Naive thymus-derived CD8-positive, alpha-beta T cell (primary cell): Measurements from ENCODE around the gene HOXA3. TPM values are rescaled to one million over a fixed set of nuclear protein-coding genes. Genes with fewer than 3 reads are reported as not detected.
A peak's percentile ranks its signal among the peaks of the same experiment; 100 is the strongest.

Source experiments
- ATAC-seq, 2 donors: fragments of 150-1000 bp; cut with Tn5 transposase in 1 of 2; sonication (Bioruptor Pico), chemical (Tn5 transposase) in 1 of 2; 1 replicate in 1 of 2; 2 replicates in 1 of 2; pipeline ENCODE4 v1.10.0; 2021; ENCODE audit warnings: mild to moderate bottlenecking in 2 of 2, moderate library complexity in 2 of 2
- POLR2A ChIA-PET: fragments of 350-600 bp; sonication (Branson Sonifier 250); formaldehyde crosslinking; loops from one replicate; lab custom pipeline; 2021; ENCODE audit warnings: antibody characterized with exemption; lab: Charles Lee
- DNase-seq, 10 donors: peaks; one replicate each; pipeline versions ENCODE4 v3.0.0 to v3.0.0-alpha.2; 2020 to 2022
- H3K27ac Mint-ChIP-seq, 10 donors: one replicate each; pipeline ENCODE4 v1.8.0; 2020 to 2022; ENCODE audit warnings: mild to moderate bottlenecking in 10 of 10, mixed read lengths in 10 of 10, moderate library complexity in 4 of 10, inconsistent platforms in 1 of 10
- H3K27me3 Mint-ChIP-seq, 5 donors: one replicate each; pipeline ENCODE4 v1.8.0; 2021 to 2022; ENCODE audit warnings: mixed read lengths in 5 of 5
- H3K36me3 Mint-ChIP-seq, 3 donors: one replicate each; pipeline ENCODE4 v1.8.0; 2020 to 2022; ENCODE audit warnings: mixed read lengths in 3 of 3, mild to moderate bottlenecking in 2 of 3, inconsistent platforms in 1 of 3
- H3K4me1 Mint-ChIP-seq, 4 donors: one replicate each; pipeline ENCODE4 v1.8.0; 2021 to 2022; ENCODE audit warnings: mixed read lengths in 4 of 4
- H3K4me3 Mint-ChIP-seq, 10 donors: one replicate each; pipeline ENCODE4 v1.8.0; 2020 to 2022; ENCODE audit warnings: mild to moderate bottlenecking in 10 of 10, mixed read lengths in 10 of 10, moderate library complexity in 6 of 10, inconsistent platforms in 1 of 10
- H3K9me3 Mint-ChIP-seq, 9 donors: one replicate each; pipeline ENCODE4 v1.8.0; 2020 to 2022; ENCODE audit warnings: mixed read lengths in 9 of 9, mild to moderate bottlenecking in 3 of 9, inconsistent platforms in 1 of 9, moderate library complexity in 1 of 9
- polyA plus RNA-seq, 3 donors: library from polyadenylated mRNA; unstranded; fragments of 300-500 nt; fragmentation: Illumina TruSeq; gene quantifications; one replicate each; pipeline ENCODE4 v1.2.3, GENCODE V29; 2021
- total RNA-seq, 8 experiments: library from RNA in 2 of 8; stranded (reverse) in 2 of 8; gene quantifications; one replicate each; pipeline ENCODE4 v1.2.3 and lab custom pipeline; 2021 to 2026

Gene HOXA3
- total and polyA plus RNA-seq, 5 experiments from 2014 or later = not detected

DNA sequence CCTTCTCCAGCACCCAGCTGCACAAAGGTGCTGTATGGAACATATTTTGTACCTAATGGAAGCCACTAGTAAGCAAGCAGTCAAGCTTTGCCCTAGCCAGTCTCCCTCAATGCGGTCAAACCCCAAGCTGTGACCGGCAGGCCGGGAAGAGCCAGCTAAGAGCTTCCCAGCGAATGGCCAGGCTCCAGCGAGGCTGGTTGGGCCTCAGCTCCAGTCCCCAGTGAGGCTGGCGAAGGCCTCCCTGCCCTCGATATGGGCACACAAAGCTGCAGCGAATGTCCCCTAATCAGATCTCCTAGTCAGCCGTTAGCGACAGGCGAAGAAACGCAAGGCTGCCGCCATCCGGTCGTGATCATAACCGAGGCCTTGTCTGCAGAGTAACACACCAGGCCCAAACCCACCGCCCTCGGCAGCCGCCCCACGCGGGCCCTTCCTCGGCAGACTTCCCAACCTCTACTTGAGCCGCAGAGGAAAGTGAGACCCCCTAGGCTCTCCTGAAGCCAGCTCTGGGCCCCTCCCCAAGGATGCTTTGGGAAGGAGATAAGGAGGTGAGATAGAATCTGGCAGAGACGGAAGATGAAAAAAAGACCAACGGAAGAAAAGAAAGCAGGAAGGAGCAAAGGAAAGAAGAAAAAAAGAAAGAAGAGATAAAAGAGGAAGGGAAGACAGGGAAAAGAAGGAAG is 16.0 kb upstream of the HOXA3 start:
- peak overlapping the region in 6 of 10 donors; percentile 5 to 96 (median 52) for H3K27ac Mint-ChIP-seq
- H3K4me3 Mint-ChIP-seq = peak overlapping the region; percentile 22 to 80 (median 56)
- DNase-seq (peak in 2 of 10 donors; percentile 52 to 68), ATAC-seq (peak in 1 of 2 donors; percentile 23)
- H3K9me3 Mint-ChIP-seq = peaks cover 0 to 8% (median 0%) of the 10 kb centered on the region in 9 donors
- peaks cover 0 to 7% (median 4%) of the 10 kb centered on the region in 3 donors for H3K36me3 Mint-ChIP-seq
- peaks cover 41 to 89% (median 64%) of the 10 kb centered on the region in 5 donors for H3K27me3 Mint-ChIP-seq
- POLR2A ChIA-PET = interaction anchor here (0.8 to 1.2 kb wide), 2 partner anchors 16 to 18 kb away, joined by 3 to 4 read pairs; no protein-coding TSS in a partner anchor
- peaks cover 24 to 72% (median 51%) of the 10 kb centered on the region in 4 donors for H3K4me1 Mint-ChIP-seq

DNA sequence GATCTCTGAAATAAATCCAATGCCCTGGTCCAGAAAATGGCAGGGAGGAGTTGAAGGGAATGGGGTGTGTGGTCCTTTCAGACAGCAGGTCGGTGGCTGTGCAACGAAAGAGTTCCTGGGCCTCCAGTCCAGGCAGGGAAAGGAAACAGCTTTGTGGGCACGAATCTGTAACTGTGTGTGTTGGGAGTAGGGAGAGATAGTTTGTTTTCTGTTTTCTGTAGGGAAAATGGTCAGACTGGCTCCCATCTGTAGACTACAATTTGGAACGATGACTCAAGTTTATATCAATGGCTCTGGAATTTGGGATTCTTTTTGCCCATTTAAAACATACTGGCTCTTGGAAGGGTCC is 15.5 kb upstream of the HOXA3 start:
- POLR2A ChIA-PET = interaction anchor here (0.8 to 1.2 kb wide), 2 partner anchors 16 to 18 kb away, joined by 3 to 4 read pairs; no protein-coding TSS in a partner anchor
- Mint-ChIP-seq H3K36me3 (peaks cover 0 to 7% (median 4%) of the 10 kb centered on the region in 3 donors), H3K4me1 (peaks cover 24 to 72% (median 51%) of the 10 kb centered on the region in 4 donors), H3K4me3 (peak overlapping the region in 4 of 10 donors; percentile 37 to 65 (median 52)), H3K27me3 (peaks cover 45 to 95% (median 69%) of the 10 kb centered on the region in 5 donors), H3K27ac (peak overlapping the region in 3 of 10 donors; percentile 13 to 96 (median 91)), H3K9me3 (peaks cover 0 to 8% (median 0%) of the 10 kb centered on the region in 9 donors)
- DNase-seq (peak in 1 of 10 donors; percentile 6), ATAC-seq (no peak)

DNA sequence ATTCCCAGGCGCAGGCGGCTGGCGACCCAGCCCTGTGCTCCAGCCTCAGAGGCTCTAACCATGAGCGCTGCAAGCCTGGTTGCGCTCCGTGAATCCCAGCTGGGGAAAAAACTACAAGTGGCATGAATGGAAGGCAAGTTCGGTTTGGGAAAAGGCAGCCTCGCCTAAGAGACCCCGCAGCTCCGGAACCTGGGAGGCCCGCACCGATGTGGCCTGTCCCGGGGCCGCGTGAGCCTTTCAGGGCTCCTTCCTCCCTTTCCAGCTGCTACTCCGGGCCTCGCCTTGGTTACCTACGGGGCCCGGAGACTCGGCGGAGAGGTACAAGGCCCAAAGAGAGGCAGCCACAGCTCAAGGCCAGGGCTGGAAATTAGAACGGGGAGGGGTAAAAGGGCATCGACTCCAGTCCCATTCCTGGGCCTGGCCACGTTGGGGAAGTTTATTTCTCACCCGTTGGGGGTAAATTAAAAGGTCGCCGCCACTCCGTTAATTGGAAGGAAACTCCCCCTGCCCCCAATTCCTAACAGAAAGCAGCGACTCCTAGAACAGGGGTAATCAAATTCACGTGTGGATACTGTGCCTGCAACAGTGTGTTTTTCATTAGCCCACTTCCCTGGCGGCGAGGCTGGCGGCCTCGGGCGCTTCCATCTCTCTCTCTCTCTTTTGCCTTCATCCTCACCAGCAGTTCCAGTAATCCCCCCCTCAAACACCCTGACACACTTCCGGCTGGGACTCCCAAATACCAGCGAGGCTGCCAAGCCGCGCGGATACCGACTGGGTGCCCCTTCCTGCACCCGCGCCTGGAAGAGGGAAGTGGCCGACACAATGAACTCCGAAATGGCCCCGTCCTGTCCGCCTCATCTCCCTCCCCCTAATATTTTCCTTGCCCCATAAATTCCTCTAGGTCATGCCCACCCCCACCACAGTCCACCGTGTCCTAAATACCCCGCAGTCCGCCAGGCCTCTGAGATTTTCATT is 14.4 kb upstream of the HOXA3 start:
- Mint-ChIP-seq H3K4me3 (peak overlapping the region in 9 of 10 donors; percentile 26 to 76 (median 52)), H3K4me1 (peaks cover 18 to 64% (median 44%) of the 10 kb centered on the region in 4 donors), H3K27me3 (peaks cover 42 to 95% (median 71%) of the 10 kb centered on the region in 5 donors), H3K9me3 (peaks cover 0 to 8% (median 0%) of the 10 kb centered on the region in 9 donors), H3K36me3 (peaks cover 0 to 2% (median 1%) of the 10 kb centered on the region in 3 donors), H3K27ac (peak overlapping the region in 4 of 10 donors; percentile 7 to 88 (median 81))
- no peak for ATAC-seq
- DNase-seq = no peak
- POLR2A ChIA-PET = no interaction called here

DNA sequence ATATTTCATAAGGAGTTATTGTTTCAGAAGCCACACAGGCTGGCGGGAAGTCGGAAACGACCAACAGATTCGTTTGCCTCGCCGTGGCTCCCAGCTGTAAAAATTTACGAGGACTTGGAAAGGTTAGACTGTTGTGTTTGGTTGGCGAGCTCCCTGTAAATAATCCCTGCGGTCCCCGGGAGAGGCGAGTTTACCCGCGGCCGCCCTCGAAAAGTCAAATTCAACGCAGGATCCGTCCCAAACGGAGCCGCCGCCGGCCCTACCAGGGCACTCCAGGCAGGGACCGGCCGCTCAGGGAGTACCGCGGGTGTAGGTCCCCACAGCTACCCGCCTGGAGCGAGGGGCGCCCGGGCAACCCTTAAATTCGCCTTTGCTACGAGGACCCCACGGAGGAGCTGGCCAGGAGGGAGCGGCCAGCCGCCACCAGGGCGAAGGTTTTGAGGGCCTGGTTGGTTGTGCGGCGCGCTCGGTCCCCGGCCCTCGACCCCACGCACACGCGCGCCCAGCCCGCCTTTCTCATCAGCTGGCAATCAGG is 13.7 kb upstream of the HOXA3 start:
- H3K27ac Mint-ChIP-seq = peak overlapping the region in 3 of 10 donors; percentile 81 to 91 (median 88)
- no peak for ATAC-seq
- H3K4me3 Mint-ChIP-seq = peak overlapping the region in 8 of 10 donors; percentile 43 to 81 (median 71)
- peaks cover 0 to 8% (median 0%) of the 10 kb centered on the region in 9 donors for H3K9me3 Mint-ChIP-seq
- peak in 1 of 10 donors; percentile 54 for DNase-seq
- H3K27me3 Mint-ChIP-seq = peaks cover 39 to 89% (median 65%) of the 10 kb centered on the region in 5 donors
- peaks cover 0 to 2% (median 0%) of the 10 kb centered on the region in 3 donors for H3K36me3 Mint-ChIP-seq
- H3K4me1 Mint-ChIP-seq = peaks cover 17 to 60% (median 41%) of the 10 kb centered on the region in 4 donors
- POLR2A ChIA-PET = interaction anchor here (0.5 kb wide), 1 partner anchor 45 kb away, joined by 3 read pairs; no protein-coding TSS in a partner anchor

DNA sequence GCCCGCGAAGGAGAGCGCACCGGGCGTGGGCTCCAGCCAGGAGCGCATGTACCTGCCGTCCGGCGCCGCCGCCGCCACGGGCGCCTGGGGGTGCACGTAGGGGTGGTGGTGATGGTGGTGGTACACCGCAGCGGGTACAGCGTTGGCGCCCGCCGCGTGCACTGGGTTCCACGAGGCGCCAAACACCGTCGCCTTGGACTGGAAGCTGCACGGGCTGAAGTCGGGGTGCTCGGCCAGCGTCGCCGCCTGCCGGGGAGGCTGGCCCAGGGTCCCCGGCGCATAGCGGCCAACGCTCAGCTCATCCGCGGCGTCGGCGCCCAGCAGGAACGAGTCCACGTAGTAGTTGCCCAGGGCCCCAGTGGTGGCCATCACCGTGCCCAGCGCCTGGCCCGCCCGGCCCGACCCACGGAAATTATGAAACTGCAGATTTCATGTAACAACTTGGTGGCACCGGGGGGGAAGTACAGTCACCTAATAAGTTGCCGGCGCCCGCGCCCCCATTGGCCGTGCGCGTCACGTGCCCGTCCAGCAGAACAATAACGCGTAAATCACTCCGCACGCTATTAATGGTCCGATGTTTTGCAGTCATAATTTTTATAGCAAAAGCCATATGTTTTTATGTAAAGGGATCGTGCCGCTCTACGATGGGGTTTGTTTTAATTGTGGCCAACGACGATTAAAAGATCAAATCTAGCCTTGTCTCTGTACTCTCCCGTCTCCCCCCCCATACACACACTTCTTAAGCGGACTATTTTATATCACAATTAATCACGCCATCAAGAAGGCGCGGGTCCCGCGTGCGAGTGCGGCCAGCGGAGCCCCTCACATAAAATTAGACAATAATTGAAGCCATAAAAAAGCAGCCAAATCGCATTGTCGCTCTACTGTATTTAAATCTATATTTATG is 13.0 kb upstream of the HOXA3 start, which contains the start of gene HOXA9:
TSS of gene HOXA9 (minus strand) at position 449 of the 907 bp plus-strand sequence. CDS start at position 369, 80 bp downstream.
- ATAC-seq = no peak
- peaks cover 36 to 82% (median 61%) of the 10 kb centered on the region in 5 donors for H3K27me3 Mint-ChIP-seq
- peaks cover 0 to 2% (median 0%) of the 10 kb centered on the region in 3 donors for H3K36me3 Mint-ChIP-seq
- POLR2A ChIA-PET = interaction anchor here (0.5 kb wide), 1 partner anchor 44 kb away, joined by 3 read pairs; no protein-coding TSS in a partner anchor
- H3K27ac Mint-ChIP-seq = peak within 1 kb of the TSS in 4 of 10 donors; percentile 7 to 91 (median 84)
- peaks cover 0 to 8% (median 0%) of the 10 kb centered on the region in 9 donors for H3K9me3 Mint-ChIP-seq
- peak within 1 kb of the TSS; percentile 46 to 81 (median 66) for H3K4me3 Mint-ChIP-seq
- peak in 1 of 10 donors; percentile 56 for DNase-seq
- peaks cover 18 to 63% (median 41%) of the 10 kb centered on the region in 4 donors for H3K4me1 Mint-ChIP-seq

DNA sequence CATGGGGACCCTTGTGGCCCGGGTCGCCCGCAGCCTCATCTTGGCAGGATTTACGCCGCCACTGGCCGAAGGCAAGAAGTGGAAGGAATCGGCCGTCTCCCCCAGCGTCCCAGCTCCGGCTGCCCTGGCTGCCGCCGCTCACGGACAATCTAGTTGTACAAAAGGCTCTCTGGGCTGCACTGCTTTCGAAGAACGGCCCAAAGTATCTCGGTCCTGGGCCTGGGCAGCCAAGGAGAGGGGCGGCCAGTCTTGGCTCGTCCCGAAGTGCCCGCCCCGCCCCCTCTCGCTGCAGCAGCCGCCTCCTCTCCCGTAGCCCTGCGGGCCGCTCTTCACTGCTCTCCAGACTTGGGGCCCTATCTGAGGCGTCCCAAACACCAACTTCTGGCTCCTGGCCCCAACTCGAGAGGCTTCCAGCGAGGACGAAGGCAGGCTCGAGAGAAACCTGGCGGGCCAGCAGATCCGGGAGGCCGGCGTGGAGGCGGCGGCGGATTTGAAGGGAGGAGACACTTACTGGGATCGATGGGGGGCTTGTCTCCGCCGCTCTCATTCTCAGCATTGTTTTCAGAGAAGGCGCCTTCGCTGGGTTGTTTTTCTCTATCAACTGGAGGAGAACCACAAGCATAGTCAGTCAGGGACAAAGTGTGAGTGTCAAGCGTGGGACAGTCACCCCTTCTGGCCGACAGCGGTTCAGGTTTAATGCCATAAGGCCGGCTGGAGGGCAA is 12.1 kb upstream of the HOXA3 start:
- peak overlapping the region in 9 of 10 donors; percentile 9 to 56 (median 37) for H3K4me3 Mint-ChIP-seq
- peak overlapping the region in 2 of 10 donors; percentile 63 to 91 for H3K27ac Mint-ChIP-seq
- H3K9me3 Mint-ChIP-seq = peaks cover 0 to 8% (median 0%) of the 10 kb centered on the region in 9 donors
- ATAC-seq = no peak
- peaks cover 0 to 2% (median 0%) of the 10 kb centered on the region in 3 donors for H3K36me3 Mint-ChIP-seq
- POLR2A ChIA-PET = interaction anchor here (0.6 kb wide), 1 partner anchor 20 kb away, joined by 3 read pairs; the partner anchor contains the start of gene HOXA11
- peaks cover 41 to 84% (median 63%) of the 10 kb centered on the region in 5 donors for H3K27me3 Mint-ChIP-seq
- peaks cover 18 to 65% (median 43%) of the 10 kb centered on the region in 4 donors for H3K4me1 Mint-ChIP-seq
- peak in 1 of 10 donors; percentile 59 for DNase-seq

DNA sequence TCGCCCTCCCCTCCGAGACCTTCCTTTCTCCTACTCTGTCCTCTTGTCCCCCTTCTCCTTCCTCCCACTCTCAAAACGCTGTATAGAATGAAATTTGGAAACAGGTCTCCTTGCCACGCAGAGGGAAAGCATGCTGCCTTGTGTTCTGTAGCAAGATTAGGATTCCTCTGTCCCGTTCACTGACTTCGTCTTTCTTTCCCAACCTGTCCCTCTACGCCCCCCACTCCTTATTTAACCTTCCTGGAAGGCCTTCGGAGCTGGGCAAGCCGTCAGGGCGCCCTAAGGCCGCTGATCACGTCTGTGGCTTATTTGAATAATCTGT is 11.6 kb upstream of the HOXA3 start:
- Mint-ChIP-seq H3K4me3 (peak overlapping the region in 6 of 10 donors; percentile 3 to 48 (median 32)), H3K27ac (peak overlapping the region in 3 of 10 donors; percentile 5 to 63 (median 63)), H3K27me3 (peaks cover 42 to 86% (median 68%) of the 10 kb centered on the region in 5 donors), H3K9me3 (peaks cover 0 to 8% (median 0%) of the 10 kb centered on the region in 9 donors), H3K4me1 (peaks cover 17 to 61% (median 44%) of the 10 kb centered on the region in 4 donors), H3K36me3 (peaks cover 0 to 2% (median 0%) of the 10 kb centered on the region in 3 donors)
- ATAC-seq (no peak), DNase-seq (no peak)
- POLR2A ChIA-PET = interaction anchor here (0.6 kb wide), 1 partner anchor 21 kb away, joined by 3 read pairs; the partner anchor contains the start of gene HOXA11

DNA sequence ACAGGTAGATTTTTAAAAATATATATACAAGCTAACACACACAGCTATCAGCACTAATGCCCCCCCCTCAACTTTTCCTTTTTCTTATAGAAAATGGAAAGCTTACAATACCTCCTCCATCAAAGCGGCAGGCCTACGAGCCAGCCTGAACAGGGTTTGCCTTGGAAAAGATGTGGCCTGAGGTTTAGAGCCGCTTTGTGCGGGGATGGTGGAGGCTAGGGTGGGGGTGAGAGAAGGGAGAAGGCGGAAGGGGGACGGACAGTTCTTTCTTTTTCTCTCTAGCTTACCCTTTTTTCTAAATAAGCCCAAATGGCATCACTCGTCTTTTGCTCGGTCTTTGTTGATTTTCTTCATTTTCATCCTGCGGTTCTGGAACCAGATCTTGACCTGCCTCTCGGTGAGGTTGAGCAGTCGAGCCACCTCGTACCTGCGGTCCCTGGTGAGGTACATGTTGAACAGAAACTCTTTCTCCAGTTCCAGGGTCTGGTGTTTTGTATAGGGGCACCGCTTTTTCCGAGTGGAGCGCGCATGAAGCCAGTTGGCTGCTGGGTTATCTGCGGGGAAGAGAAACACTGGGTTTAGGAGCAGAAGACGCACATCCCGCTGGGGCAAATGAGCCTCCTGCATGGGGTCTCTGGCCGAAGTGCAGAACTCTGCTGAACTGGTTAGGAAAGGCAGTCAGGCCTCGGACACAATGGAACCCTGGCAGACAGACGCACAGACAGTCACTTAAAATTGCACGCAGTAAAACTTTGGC is 11.1 kb upstream of the HOXA3 start:
- Mint-ChIP-seq H3K4me3 (peak overlapping the region in 3 of 10 donors; percentile 45 to 46 (median 45)), H3K27me3 (peaks cover 41 to 86% (median 67%) of the 10 kb centered on the region in 5 donors), H3K27ac (peak overlapping the region in 2 of 10 donors; percentile 63), H3K36me3 (peaks cover 0 to 3% (median 0%) of the 10 kb centered on the region in 3 donors), H3K4me1 (peaks cover 15 to 61% (median 42%) of the 10 kb centered on the region in 4 donors), H3K9me3 (peaks cover 0 to 4% (median 0%) of the 10 kb centered on the region in 9 donors)
- POLR2A ChIA-PET = interaction anchor here (1.6 kb wide), 1 partner anchor 21 kb away, joined by 3 read pairs; the partner anchor contains the start of gene HOXA11
- DNase-seq (peak in 1 of 10 donors; percentile 34), ATAC-seq (no peak)

DNA sequence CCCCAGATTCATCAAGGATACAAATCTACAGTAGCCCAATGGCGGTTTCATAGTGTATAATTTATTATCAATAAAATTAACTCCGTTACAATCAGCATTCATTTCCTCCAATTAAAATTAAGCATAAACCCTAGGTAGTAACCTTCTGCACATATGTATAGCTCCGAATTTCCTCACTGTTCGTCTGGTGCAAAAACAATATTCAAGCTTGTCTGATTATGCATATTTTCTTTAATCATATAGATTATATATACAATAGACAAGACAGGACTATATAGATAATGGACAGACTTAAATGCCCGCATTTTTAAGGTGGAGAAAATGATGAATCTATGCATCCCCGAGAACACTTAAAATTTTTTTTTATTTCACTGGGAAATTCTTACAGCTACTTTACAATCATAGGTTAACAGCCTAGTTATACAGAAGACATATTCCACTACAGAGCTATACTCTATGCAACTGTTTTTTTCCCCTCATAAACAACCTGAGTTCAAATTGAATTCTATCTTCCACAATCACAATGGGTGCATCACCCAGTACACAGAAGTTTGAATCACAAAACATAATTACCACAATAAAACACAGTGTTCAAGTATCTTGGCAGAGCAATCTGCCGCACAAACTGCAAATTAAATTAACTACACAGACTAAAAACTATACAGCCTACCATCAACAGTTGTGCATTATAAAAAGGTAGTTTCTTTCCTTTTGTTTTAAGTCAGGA is 10.3 kb upstream of the HOXA3 start:
- peaks cover 13 to 64% (median 42%) of the 10 kb centered on the region in 4 donors for H3K4me1 Mint-ChIP-seq
- POLR2A ChIA-PET = interaction anchor here (0.6 to 1.6 kb wide), 2 partner anchors 22 to 217 kb away, joined by 3 to 4 read pairs; partner anchors contain the start of gene HOXA11
- H3K27me3 Mint-ChIP-seq = peaks cover 41 to 86% (median 67%) of the 10 kb centered on the region in 5 donors
- ATAC-seq (no peak), DNase-seq (no peak)
- H3K9me3 Mint-ChIP-seq = peaks cover 0 to 4% (median 0%) of the 10 kb centered on the region in 9 donors
- peaks cover 0 to 3% (median 0%) of the 10 kb centered on the region in 3 donors for H3K36me3 Mint-ChIP-seq
- H3K27ac Mint-ChIP-seq = no peak overlapping the region
- H3K4me3 Mint-ChIP-seq = peak overlapping the region in 1 of 10 donors; percentile 5
